Activated naive CD8-positive, alpha-beta T cell treated with anti-CD3 and anti-CD28 coated beads, Interleukin-2, amount 50 U/mL, for 16 hours (primary cell): ENCODE results near the gene IGSF10.

Experiments
- DNase-seq: peaks from one replicate; pipeline ENCODE4 v3.0.0-alpha.2; 2020; ENCODE audit warnings: low read depth, low spot score

IGSF10 gene

DNA sequence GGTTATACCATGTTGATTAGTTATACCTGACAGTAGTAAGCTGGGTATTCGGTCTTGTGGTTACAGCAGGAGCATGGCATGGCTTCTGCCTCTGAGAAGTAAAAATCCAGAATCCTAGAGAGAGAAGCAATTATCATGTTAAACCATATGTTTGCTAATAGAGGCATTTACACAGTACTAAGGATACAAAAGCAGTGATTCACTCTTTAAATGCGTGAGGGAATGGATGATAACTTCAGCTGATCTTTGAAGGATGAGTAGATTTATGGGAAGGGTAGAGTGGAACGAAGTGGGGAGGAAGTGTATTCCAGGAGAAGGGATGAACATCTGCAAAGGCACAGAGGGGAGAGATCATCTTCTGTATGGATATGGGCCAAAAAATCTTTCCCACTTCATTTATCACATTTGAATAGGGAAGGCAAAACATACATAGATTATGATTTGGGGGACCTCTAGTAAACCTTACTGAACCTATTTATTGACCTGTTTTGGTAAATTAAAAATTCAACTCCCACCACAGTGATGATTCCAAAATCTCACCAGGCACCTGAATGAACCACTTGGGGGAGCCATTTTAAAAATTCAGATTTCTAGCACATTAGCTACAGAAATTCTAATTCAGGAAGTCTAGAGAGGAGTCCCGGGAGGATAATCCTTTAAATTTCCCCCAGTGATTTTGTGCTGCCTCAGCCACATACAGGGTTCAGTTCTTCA is 35.1 kb downstream of the IGSF10 start:
- DNase-seq: no peak

DNA sequence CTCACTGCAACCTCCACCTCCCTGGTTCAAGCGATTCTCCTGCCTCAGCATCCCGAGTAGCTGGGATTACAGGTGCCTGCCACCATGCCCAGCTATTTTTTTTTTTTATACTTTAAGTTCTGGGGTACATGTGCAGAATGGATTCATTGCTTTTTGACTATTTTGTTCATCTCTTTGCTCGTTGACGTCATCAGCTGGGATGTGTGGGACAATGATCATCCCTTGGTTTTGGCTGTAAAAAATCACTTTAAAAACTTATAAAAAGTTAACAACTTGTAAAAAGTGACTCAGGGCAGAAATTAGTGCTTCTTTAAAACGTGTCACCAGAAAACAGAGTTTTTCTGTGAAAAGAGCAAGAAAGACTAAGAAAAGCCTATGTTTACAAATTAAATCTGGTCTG is 37.8 kb downstream of the IGSF10 start:
- no peak for DNase-seq

DNA sequence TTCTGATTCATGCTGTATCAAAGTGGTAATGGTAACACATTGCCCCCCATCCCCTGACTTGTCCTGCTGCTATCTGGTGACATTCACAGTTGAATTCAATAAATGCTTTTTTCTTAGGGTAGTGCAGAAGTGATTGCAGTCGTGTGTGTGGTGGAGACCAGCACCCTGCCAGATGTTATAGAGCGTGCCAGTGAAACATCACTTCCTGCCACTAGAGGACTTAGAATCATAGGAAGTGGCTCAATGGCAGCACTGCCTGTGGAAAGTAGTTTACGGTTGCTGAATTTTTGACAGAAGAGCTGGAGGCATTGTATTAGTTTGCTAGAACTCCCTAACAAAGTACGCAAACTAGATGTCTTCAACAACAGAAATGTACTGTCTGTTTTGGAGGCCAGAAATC is 38.9 kb downstream of the IGSF10 start:
- DNase-seq: no peak

DNA sequence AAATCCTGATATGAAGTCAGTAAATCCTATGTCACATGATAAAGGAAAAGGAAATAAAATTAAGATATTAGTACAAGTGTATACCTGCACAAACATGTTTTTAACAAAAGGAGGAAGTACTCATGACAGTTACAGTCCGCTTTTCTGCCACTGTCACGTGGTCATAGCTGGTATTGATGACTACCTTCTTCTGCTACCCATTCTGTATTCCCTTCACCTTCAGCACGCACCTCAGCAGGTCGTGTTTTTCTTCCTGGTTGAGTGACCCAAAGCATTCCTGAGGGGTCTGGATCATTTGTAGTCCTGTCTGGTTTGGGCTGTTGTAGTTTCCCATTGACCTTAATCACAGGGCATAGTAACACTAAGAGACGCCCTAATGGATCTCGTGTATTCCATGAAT is 41.1 kb downstream of the IGSF10 start:
- no peak for DNase-seq

DNA sequence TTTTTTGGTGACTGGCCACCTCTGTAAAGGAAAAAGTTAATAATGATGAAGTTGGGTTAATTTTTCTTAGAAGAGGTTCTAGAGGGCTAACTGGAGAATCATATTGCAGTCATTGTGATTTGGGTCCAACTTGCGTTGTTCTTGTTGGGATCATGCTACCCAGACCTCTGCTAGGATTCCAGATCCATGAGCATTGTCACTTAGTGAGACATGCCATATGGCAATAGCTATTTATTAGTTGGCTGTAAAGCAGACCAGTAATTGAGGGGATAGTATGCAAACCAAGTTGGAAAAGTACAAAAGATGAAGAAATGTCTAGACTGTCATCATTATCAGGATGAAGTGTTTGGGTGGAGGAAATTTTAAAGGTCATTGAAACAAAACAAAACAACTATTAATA is 45.6 kb downstream of the IGSF10 start:
- DNase-seq: no peak

DNA sequence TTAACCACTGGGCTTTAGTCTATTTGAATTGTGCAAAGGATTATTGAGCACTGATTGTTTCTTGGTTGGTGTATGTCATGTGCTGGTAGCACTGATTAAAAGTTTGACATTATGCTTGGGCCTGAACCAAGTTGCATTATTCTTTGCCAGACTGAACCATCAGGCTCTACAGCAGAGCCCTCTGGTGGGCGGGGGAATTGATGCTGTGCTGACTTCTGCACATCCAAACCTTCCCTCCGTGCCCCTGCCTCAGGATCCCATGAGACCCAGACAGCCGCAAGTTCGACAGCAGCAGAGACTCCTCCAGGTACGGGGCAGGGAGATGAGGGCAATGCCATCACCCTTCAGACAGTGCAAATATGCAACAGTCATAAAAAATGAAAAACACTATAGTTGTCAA is 47.9 kb downstream of the IGSF10 start:
- DNase-seq: no peak
